ENCODE measurements around the gene PARD3B. TPM values are rescaled to one million over a fixed set of nuclear protein-coding genes. Genes with fewer than 3 reads are reported as not detected.

The PARD3B gene
- polyA plus RNA-seq, 3 donors = not detected

- no peaks in the 10 kb centered on the region for H3K79me2 ChIP-seq (ENCODE audit: insufficient read depth, low read length)
- no peaks in the 10 kb centered on the region for H3K36me3 Mint-ChIP-seq
- H3K4me1 Mint-ChIP-seq = peaks cover 9% of the 10 kb centered on the region
- intact Hi-C loops (cut with micrococcal nuclease) = no loop called here
- H3K36me3 ChIP-seq (replicated peaks in 1 of 2; ENCODE audit: control insufficient read depth in 1 of 2, insufficient read depth in 2 of 2, low read length in 2 of 2) = no peaks in the 10 kb centered on the region
- H3K27ac Mint-ChIP-seq = no peak overlapping the region
- peaks cover 0 to 8% of the 10 kb centered on the region in 2 donors for H3K4me1 ChIP-seq (ENCODE audit: control insufficient read depth in 1 of 2, insufficient read depth in 2 of 2, low read length in 2 of 2)
- H4K20me1 ChIP-seq (ENCODE audit: insufficient read depth, low read length) = no peaks in the 10 kb centered on the region
- no peaks in the 10 kb centered on the region for H3K9me3 ChIP-seq (replicated peaks in 1 of 2; ENCODE audit: control insufficient read depth in 1 of 2, insufficient read depth in 1 of 2, low read length in 2 of 2)
- H3K9me3 Mint-ChIP-seq = peaks cover 0 to 10% (median 0%) of the 10 kb centered on the region in 7 donors
- no peak overlapping the region for H3K4me3 Mint-ChIP-seq
- H3K4me3 ChIP-seq (replicated peaks in 1 of 3; ENCODE audit: low read depth in 2 of 3, low read length in 3 of 3) = no peak overlapping the region
- H3K9ac ChIP-seq (ENCODE audit: insufficient read depth, low read length, poor library complexity, severe bottlenecking) = no peak overlapping the region
- no peak overlapping the region for H3K27ac ChIP-seq (ENCODE audit: low read depth in 1 of 2, low read length in 2 of 2)
- H3K27me3 Mint-ChIP-seq (ENCODE audit: low read depth in 3 of 3) = peaks cover 0 to under 1% (median 0%) of the 10 kb centered on the region in 3 donors
- no peak for DNase-seq
- H3K27me3 ChIP-seq (ENCODE audit: control insufficient read depth in 2 of 2, insufficient read depth in 2 of 2, low read length in 2 of 2) = no peaks in the 10 kb centered on the region
- no peak overlapping the region for H3K4me2 ChIP-seq (replicated peaks; ENCODE audit: extremely low read depth, low read length, poor library complexity, severe bottlenecking)
- no peak for TF ChIP-seq CTCF (IDR thresholded peaks at IDR 0.05)
- no peak overlapping the region for H2AFZ ChIP-seq (ENCODE audit: insufficient read depth, low read depth, low read length, poor library complexity, severe bottlenecking)
- WGBS (ENCODE audit: insufficient coverage) = 100% methylated on average over 1 of the region's 3 CpGs
Observed at GRCh38 chr2:204869132-204869823, 324.0 kb downstream of the PARD3B start.

DNA sequence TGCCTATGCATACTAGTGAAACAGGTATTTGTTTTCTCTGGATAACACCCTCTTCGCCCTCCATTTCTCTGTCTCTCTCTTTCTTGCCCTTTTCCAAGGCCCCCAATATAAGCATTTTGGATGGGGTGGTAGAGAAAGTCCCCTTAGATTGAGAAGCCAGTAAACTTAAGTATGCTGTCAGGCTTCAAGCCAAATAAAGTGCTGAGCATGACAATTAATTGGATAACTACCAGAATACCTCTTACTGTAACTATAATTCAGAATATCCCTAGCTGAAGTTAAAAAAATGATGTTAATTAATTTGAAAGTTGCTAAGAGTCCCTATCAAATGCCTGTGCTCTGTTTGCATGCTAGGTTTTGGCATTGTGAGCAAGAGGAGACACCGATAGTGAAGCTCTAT is 324.8 kb downstream of the PARD3B start:
- Histone ChIP-seq H3K9ac (ENCODE audit: insufficient read depth, low read length, poor library complexity, severe bottlenecking) (no peak overlapping the region), H3K4me2 (replicated peaks; ENCODE audit: extremely low read depth, low read length, poor library complexity, severe bottlenecking) (no peak overlapping the region), H2AFZ (ENCODE audit: insufficient read depth, low read depth, low read length, poor library complexity, severe bottlenecking) (no peak overlapping the region), H3K27ac (ENCODE audit: low read depth in 1 of 2, low read length in 2 of 2) (no peak overlapping the region), H3K79me2 (ENCODE audit: insufficient read depth, low read length) (no peaks in the 10 kb centered on the region), H3K4me3 (replicated peaks in 1 of 3; ENCODE audit: low read depth in 2 of 3, low read length in 3 of 3) (no peak overlapping the region), H3K36me3 (replicated peaks in 1 of 2; ENCODE audit: control insufficient read depth in 1 of 2, insufficient read depth in 2 of 2, low read length in 2 of 2) (no peaks in the 10 kb centered on the region), H3K27me3 (ENCODE audit: control insufficient read depth in 2 of 2, insufficient read depth in 2 of 2, low read length in 2 of 2) (no peaks in the 10 kb centered on the region), H4K20me1 (ENCODE audit: insufficient read depth, low read length) (no peaks in the 10 kb centered on the region), H3K9me3 (replicated peaks in 1 of 2; ENCODE audit: control insufficient read depth in 1 of 2, insufficient read depth in 1 of 2, low read length in 2 of 2) (no peaks in the 10 kb centered on the region), H3K4me1 (ENCODE audit: control insufficient read depth in 1 of 2, insufficient read depth in 2 of 2, low read length in 2 of 2) (peaks cover 0 to 8% of the 10 kb centered on the region in 2 donors)
- Mint-ChIP-seq H3K27ac (peak overlapping the region in 1 of 7 donors; percentile 66), H3K9me3 (peaks cover 0 to 5% (median 0%) of the 10 kb centered on the region in 7 donors), H3K4me1 (peaks cover 9% of the 10 kb centered on the region), H3K36me3 (no peaks in the 10 kb centered on the region), H3K4me3 (no peak overlapping the region), H3K27me3 (ENCODE audit: low read depth in 3 of 3) (no peaks in the 10 kb centered on the region)
- WGBS (ENCODE audit: insufficient coverage) = 100% methylated on average over 1 of the region's 2 CpGs
- intact Hi-C loops (cut with micrococcal nuclease) = no loop called here
- TF ChIP-seq CTCF (IDR thresholded peaks at IDR 0.05) = no peak
- DNase-seq = no peak

All from CD14-positive monocyte (primary cell).